ENCODE data around the gene OST4. TPM values are rescaled to one million over a fixed set of nuclear protein-coding genes. Genes with fewer than 3 reads are reported as not detected.
A peak's percentile ranks its signal among the peaks of the same experiment; 100 is the strongest.
"Not testable (repeated sequence)": the region's sequence is repeated elsewhere in the genome, so short reads cannot be mapped to it uniquely, and the experiment has no call there.

The OST4 gene
- total RNA-seq, 1 donor from 2014 or later = 84.6 TPM

DNA sequence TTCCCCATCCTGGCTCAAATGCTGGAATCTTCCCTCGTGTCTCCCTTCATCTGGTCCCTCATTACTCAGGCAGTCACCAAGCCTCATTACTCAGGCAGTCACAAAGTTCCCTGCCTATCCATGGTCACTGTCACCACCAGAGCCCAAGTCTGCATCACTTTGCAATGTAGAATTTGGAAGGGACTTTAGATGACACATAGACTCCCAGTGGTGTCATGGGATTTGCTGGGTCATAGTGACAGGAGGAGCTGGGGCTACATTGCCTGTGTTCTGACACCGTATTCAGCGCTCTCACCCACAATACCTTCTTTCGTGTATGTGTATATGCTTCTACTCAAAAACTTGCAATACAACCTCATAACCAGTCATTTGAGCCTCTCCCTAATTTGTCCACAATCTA is 4.9 kb upstream of the OST4 start:
- no peak for DNase-seq (ENCODE audit: low spot score)
- no peak overlapping the region for H2AFZ ChIP-seq (replicated peaks)
- no peaks in the 10 kb centered on the region for H3K9me3 ChIP-seq (ENCODE audit: low read depth)
- H3K27ac Mint-ChIP-seq = no peak overlapping the region
- H3K27ac ChIP-seq = no peak overlapping the region
- H3K36me3 ChIP-seq = no peaks in the 10 kb centered on the region
- H3K4me1 Mint-ChIP-seq = peaks cover 61% of the 10 kb centered on the region
- H4K20me1 ChIP-seq (ENCODE audit: low read depth) = no peaks in the 10 kb centered on the region
- peaks cover 21% of the 10 kb centered on the region for H3F3A ChIP-seq (ENCODE audit: low read depth)
- peaks cover 16% of the 10 kb centered on the region for H3K4me1 ChIP-seq
- H3K79me2 ChIP-seq (ENCODE audit: low read depth) = peaks cover under 1% of the 10 kb centered on the region
- no peak overlapping the region for H3K4me3 ChIP-seq
- H3K9me3 Mint-ChIP-seq = no peaks in the 10 kb centered on the region
- peak overlapping the region; percentile 1 for H3K4me3 Mint-ChIP-seq
- no peak for TF ChIP-seq EZH2phosphoT487 (IDR thresholded peaks at IDR 0.05)
- H3K36me3 Mint-ChIP-seq = no peaks in the 10 kb centered on the region
- no peak overlapping the region for H3K9ac ChIP-seq
- no peak overlapping the region for H3K4me2 ChIP-seq
- H3K27me3 ChIP-seq = no peaks in the 10 kb centered on the region
- peaks cover 2% of the 10 kb centered on the region for H3K27me3 Mint-ChIP-seq (ENCODE audit: insufficient read depth, low read depth)

DNA sequence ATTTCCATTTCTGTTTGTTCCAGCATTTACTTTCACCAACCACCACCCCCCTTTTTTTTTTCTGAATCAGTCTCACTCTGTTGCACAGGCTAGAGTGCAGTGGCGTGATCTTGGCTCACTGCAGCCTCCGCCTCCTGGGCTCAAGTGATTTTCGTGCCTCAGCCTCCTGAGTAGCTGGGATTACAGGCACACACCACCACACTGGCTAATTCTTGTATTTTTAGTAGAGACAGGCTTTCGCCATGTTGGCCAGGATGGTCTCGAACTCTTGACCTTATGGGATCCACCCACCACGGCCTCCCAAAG is 4.1 kb upstream of the OST4 start:
- not testable (repeated sequence) for H2AFZ ChIP-seq (replicated peaks); H3K79me2 ChIP-seq (ENCODE audit: low read depth); H3K4me3 Mint-ChIP-seq; H3K9me3 Mint-ChIP-seq; H3K27me3 Mint-ChIP-seq (ENCODE audit: insufficient read depth, low read depth); H3K27ac ChIP-seq; H3K27me3 ChIP-seq; DNase-seq (ENCODE audit: low spot score); H3K9me3 ChIP-seq (ENCODE audit: low read depth); H3K9ac ChIP-seq; H4K20me1 ChIP-seq (ENCODE audit: low read depth); H3K36me3 Mint-ChIP-seq; H3K27ac Mint-ChIP-seq; H3K4me2 ChIP-seq; H3K4me3 ChIP-seq; H3K36me3 ChIP-seq
- Histone ChIP-seq H3K4me1 (peaks cover 18% of the 10 kb centered on the region), H3F3A (ENCODE audit: low read depth) (peaks cover 20% of the 10 kb centered on the region)
- H3K4me1 Mint-ChIP-seq = peaks cover 61% of the 10 kb centered on the region

DNA sequence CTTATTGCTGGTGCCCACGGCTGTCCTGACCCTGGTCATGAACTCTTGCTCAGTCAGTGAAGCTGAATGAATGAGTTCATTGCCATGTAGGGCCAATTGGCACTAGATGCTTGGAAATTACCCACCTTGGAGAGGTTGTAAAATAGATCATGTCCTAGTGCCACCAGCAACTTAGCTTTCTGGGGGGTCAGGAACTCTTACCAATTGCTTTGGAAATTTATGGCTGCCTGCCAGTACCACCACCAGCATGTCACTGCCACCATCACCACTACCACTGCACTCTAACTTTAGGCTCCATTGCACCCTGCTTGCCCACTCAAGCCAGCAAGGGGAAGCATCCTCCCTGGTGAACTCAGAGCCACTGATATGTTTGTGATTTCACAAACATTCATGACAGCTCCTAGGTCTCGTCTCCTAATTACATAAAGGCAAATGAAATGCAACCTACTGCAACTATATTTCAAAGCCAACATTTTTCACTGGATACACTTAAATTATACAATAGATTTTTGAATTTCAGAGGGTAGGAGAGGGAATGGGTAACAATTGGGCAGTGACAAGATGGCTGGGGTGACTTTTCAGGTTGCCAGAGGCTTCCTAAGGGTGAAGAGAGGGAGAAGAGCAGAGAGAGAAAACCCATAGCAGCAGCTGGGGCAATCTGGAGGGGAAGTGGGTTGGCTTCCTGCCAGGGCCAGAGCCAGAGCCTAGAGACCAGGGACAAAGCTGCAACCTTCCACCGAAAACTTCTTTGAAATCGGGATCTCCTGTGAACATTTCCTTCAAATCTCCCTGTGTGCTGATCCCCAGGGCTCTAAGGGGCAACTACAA is 3.5 kb upstream of the OST4 start:
- peaks cover 24% of the 10 kb centered on the region for H3F3A ChIP-seq (ENCODE audit: low read depth)
- Mint-ChIP-seq H3K27ac (peak overlapping the region; percentile 30), H3K4me1 (peaks cover 62% of the 10 kb centered on the region)

DNA sequence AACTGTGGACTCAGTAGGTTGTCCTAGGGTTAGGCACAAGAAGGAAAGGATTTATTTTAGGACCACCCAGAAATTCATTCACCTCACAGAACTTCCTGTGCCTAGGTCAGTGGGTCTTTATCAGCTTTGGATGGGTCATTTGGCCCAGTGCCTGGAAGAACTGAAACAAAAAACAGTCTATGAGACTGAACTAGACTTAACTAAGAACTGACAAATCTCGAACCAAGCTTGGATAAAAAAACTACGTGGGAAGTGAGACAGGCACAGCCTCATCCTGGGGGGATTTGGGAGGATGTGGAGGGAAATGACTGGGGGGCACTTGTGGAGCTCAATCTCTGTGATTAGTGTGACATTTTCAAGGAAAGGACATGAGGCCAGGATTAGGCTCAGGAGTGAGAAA is 2.3 kb upstream of the OST4 start:
- peaks cover 20% of the 10 kb centered on the region for H3K79me2 ChIP-seq (ENCODE audit: low read depth)
- Mint-ChIP-seq H3K4me3 (peak overlapping the region; percentile 2), H3K4me1 (peaks cover 67% of the 10 kb centered on the region), H3K9me3 (no peaks in the 10 kb centered on the region), H3K27me3 (ENCODE audit: insufficient read depth, low read depth) (peaks cover 2% of the 10 kb centered on the region), H3K36me3 (peaks cover 15% of the 10 kb centered on the region), H3K27ac (no peak overlapping the region)
- no peaks in the 10 kb centered on the region for H3K9me3 ChIP-seq (ENCODE audit: low read depth)
- peaks cover 24% of the 10 kb centered on the region for H3F3A ChIP-seq (ENCODE audit: low read depth)
- H3K4me2 ChIP-seq = no peak overlapping the region
- H2AFZ ChIP-seq (replicated peaks) = no peak overlapping the region
- H4K20me1 ChIP-seq (ENCODE audit: low read depth) = peaks cover 6% of the 10 kb centered on the region
- H3K27ac ChIP-seq = no peak overlapping the region
- no peaks in the 10 kb centered on the region for H3K27me3 ChIP-seq
- peaks cover 19% of the 10 kb centered on the region for H3K4me1 ChIP-seq
- TF ChIP-seq, protein P1, sequence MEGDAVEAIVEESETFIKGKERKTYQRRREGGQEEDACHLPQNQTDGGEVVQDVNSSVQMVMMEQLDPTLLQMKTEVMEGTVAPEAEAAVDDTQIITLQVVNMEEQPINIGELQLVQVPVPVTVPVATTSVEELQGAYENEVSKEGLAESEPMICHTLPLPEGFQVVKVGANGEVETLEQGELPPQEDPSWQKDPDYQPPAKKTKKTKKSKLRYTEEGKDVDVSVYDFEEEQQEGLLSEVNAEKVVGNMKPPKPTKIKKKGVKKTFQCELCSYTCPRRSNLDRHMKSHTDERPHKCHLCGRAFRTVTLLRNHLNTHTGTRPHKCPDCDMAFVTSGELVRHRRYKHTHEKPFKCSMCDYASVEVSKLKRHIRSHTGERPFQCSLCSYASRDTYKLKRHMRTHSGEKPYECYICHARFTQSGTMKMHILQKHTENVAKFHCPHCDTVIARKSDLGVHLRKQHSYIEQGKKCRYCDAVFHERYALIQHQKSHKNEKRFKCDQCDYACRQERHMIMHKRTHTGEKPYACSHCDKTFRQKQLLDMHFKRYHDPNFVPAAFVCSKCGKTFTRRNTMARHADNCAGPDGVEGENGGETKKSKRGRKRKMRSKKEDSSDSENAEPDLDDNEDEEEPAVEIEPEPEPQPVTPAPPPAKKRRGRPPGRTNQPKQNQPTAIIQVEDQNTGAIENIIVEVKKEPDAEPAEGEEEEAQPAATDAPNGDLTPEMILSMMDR (IDR thresholded peaks at IDR 0.05) = no peak
- TF ChIP-seq EZH2 (IDR thresholded peaks at IDR 0.05) (no peak), EZH2phosphoT487 (IDR thresholded peaks at IDR 0.05) (no peak)
- no peak overlapping the region for H3K9ac ChIP-seq
- H3K4me3 ChIP-seq = no peak overlapping the region
- H3K36me3 ChIP-seq = no peaks in the 10 kb centered on the region
- no peak for DNase-seq (ENCODE audit: low spot score)

More for the DNA sequence above, 3.5 kb upstream of the OST4 start:
- H3K27me3 Mint-ChIP-seq (ENCODE audit: insufficient read depth, low read depth) = peaks cover 2% of the 10 kb centered on the region
- Histone ChIP-seq H4K20me1 (ENCODE audit: low read depth) (peaks cover 6% of the 10 kb centered on the region), H3K4me1 (peaks cover 22% of the 10 kb centered on the region), H3K27me3 (no peaks in the 10 kb centered on the region), H3K9me3 (ENCODE audit: low read depth) (no peaks in the 10 kb centered on the region), H3K4me2 (no peak overlapping the region), H2AFZ (replicated peaks) (no peak overlapping the region), H3K36me3 (no peaks in the 10 kb centered on the region), H3K9ac (no peak overlapping the region), H3K79me2 (ENCODE audit: low read depth) (peaks cover 14% of the 10 kb centered on the region), H3K27ac (no peak overlapping the region), H3K4me3 (no peak overlapping the region)
- TF ChIP-seq, protein P1 (IDR thresholded peaks at IDR 0.05) = no peak
- TF ChIP-seq EZH2phosphoT487 (IDR thresholded peaks at IDR 0.05) (no peak), EZH2 (IDR thresholded peaks at IDR 0.05) (no peak)
- no peak for DNase-seq (ENCODE audit: low spot score)
- H3K4me3 Mint-ChIP-seq = peak overlapping the region; percentile 36
- no peaks in the 10 kb centered on the region for H3K9me3 Mint-ChIP-seq
- peaks cover 4% of the 10 kb centered on the region for H3K36me3 Mint-ChIP-seq
